MM.1S (cell line): Measurements from ENCODE around the gene TTLL10.

Source experiments
- DNase-seq: peaks from one replicate; pipeline ENCODE4 v3.0.0-alpha.2; 2015
- H2AFZ ChIP-seq: fragments of 300-600 bp; sonication (generic); 2 replicates; pipeline ENCODE4 v1.6.0; 2016; ENCODE audit warnings: antibody characterized with exemption, low read length
- H3F3A ChIP-seq: fragments of 300-600 bp; sonication (generic); 2 replicates; pipeline ENCODE4 v1.6.1; 2016; ENCODE audit warnings: mild to moderate bottlenecking, antibody characterized with exemption, low read length, moderate library complexity, mixed read lengths; ENCODE audit not compliant: insufficient read depth
- H3K27ac ChIP-seq: fragments of 300-600 bp; sonication (generic); 2 replicates; pipeline ENCODE4 v1.5.1; 2016; ENCODE audit warnings: mild to moderate bottlenecking, low read length
- H3K27me3 ChIP-seq: fragments of 300-600 bp; sonication (generic); replicated peaks from 2 replicates; pipeline ENCODE4 v1.6.0; 2016; ENCODE audit warnings: low read length; ENCODE audit not compliant: insufficient read depth
- H3K36me3 ChIP-seq: fragments of 300-600 bp; sonication (generic); replicated peaks from 2 replicates; pipeline ENCODE4 v1.6.1; 2016; ENCODE audit warnings: mild to moderate bottlenecking, low read length, mixed read lengths; ENCODE audit not compliant: insufficient read depth
- H3K4me1 ChIP-seq: fragments of 300-600 bp; sonication (generic); 2 replicates; pipeline ENCODE4 v1.6.1; 2016; ENCODE audit warnings: low read length, mixed read lengths
- H3K4me2 ChIP-seq: fragments of 300-600 bp; sonication (generic); 2 replicates; pipeline ENCODE4 v1.6.0; 2016; ENCODE audit warnings: low read depth, low read length
- H3K4me3 ChIP-seq: fragments of 300-600 bp; sonication (generic); 2 replicates; pipeline ENCODE4 v1.5.1; 2016; ENCODE audit warnings: low read length, mixed read lengths
- H3K79me2 ChIP-seq: fragments of 300-600 bp; sonication (generic); 2 replicates; pipeline ENCODE4 v1.6.1; 2016; ENCODE audit warnings: mixed run types, low read length, mixed read lengths
- H3K9ac ChIP-seq: fragments of 300-600 bp; sonication (generic); 2 replicates; pipeline ENCODE4 v1.6.1; 2016; ENCODE audit warnings: low read length, mixed read lengths
- H3K9me2 ChIP-seq: fragments of 300-600 bp; sonication (generic); replicated peaks from 2 replicates; pipeline ENCODE4 v1.6.1; 2016; ENCODE audit warnings: mild to moderate bottlenecking, low read length, mixed read lengths; ENCODE audit not compliant: insufficient read depth
- H3K9me3 ChIP-seq: fragments of 300-600 bp; sonication (generic); replicated peaks from 2 replicates; pipeline ENCODE4 v1.6.1; 2016; ENCODE audit warnings: mild to moderate bottlenecking, low read length, mixed read lengths; ENCODE audit not compliant: insufficient read depth
- H4K20me1 ChIP-seq: fragments of 300-600 bp; sonication (generic); 2 replicates; pipeline ENCODE4 v1.6.1; 2016; ENCODE audit warnings: mild to moderate bottlenecking, low read length, moderate library complexity, mixed read lengths; ENCODE audit not compliant: insufficient read depth
- CTCF ChIP-seq: fragments of 300-600 bp; sonication (generic); IDR thresholded peaks from 2 replicates; pipeline ENCODE4 v1.5.1; 2016; ENCODE audit warnings: antibody characterized with exemption, low read length, mixed read lengths
- EZH2 ChIP-seq: fragments of 300-600 bp; sonication (generic); optimal IDR thresholded peaks from 2 replicates; pipeline ENCODE3; 2017; ENCODE audit warnings: low read depth, mild to moderate bottlenecking, antibody characterized with exemption, low read length, mixed read lengths
- EZH2phosphoT487 ChIP-seq: fragments of 300-600 bp; sonication (generic); IDR thresholded peaks from 2 replicates; pipeline ENCODE4 v1.6.1; 2018; ENCODE audit warnings: antibody characterized with exemption, low read length

Gene TTLL10

GRCh38 chr1:1232208-1232795 is 58.6 kb downstream of the TTLL10 start, which contains the start of gene B3GALT6:
B3GALT6 (plus strand) TSS chr1:1232237; CDS start chr1:1232279, 42 bp downstream.
- Histone ChIP-seq H3K4me3 (peak within 1 kb of the TSS; percentile 83), H3K36me3 (peaks cover 5% of the 10 kb centered on the region; the same call in 1 of the 2 replicates), H3K27ac (peak within 1 kb of the TSS; percentile 3; the same call in 1 of the 2 replicates), H3K79me2 (peaks cover 49% of the 10 kb centered on the region), H3K9me3 (no peaks in the 10 kb centered on the region), H3F3A (no peaks in the 10 kb centered on the region), H3K27me3 (peaks cover 2% of the 10 kb centered on the region), H3K4me2 (peak within 1 kb of the TSS; percentile 77), H4K20me1 (no peaks in the 10 kb centered on the region), H2AFZ (peak within 1 kb of the TSS; percentile 19), H3K9ac (peak within 1 kb of the TSS; percentile 72), H3K4me1 (0 out of 2 replicates have a peak, but pooled peaks cover 3% of the 10 kb centered on the region), H3K9me2 (no peaks in the 10 kb centered on the region)
- no peak for TF ChIP-seq EZH2
- TF ChIP-seq EZH2phosphoT487: no peak
- no peak for TF ChIP-seq CTCF
- no peak for DNase-seq

DNA sequence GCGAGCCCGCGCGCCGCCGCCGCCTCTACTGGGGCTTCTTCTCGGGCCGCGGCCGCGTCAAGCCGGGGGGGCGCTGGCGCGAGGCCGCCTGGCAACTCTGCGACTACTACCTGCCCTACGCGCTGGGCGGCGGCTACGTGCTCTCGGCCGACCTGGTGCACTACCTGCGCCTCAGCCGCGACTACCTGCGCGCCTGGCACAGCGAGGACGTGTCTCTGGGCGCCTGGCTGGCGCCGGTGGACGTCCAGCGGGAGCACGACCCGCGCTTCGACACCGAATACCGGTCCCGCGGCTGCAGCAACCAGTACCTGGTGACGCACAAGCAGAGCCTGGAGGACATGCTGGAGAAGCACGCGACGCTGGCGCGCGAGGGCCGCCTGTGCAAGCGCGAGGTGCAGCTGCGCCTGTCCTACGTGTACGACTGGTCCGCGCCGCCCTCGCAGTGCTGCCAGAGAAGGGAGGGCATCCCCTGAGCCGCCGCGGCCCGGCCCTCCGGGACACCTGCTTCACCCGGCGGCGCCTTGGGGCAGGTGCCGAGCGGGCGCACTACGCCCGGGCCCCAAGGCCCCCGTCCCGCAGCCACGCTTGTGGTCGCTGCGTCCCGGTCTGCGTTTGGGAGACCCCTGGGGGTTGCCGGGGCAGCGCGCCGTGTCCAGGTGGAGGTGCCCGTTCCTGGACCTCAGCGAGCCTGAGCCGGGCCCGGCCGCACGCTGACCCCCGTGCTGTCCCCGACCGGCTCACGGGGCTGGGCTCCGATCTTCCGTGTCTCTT is 59.3 kb downstream of the TTLL10 start:
- Histone ChIP-seq H2AFZ (no peak overlapping the region), H3K4me3 (no peak overlapping the region), H3F3A (no peaks in the 10 kb centered on the region), H3K36me3 (peaks cover 5% of the 10 kb centered on the region; the same call in 1 of the 2 replicates), H3K27me3 (peaks cover 8% of the 10 kb centered on the region), H3K4me1 (0 out of 2 replicates have a peak, but pooled peaks cover 3% of the 10 kb centered on the region), H3K79me2 (peaks cover 42% of the 10 kb centered on the region), H3K9me2 (no peaks in the 10 kb centered on the region), H3K9ac (no peak overlapping the region), H3K9me3 (no peaks in the 10 kb centered on the region), H3K4me2 (no peak overlapping the region), H4K20me1 (no peaks in the 10 kb centered on the region), H3K27ac (no peak overlapping the region)
- no peak for DNase-seq
- TF ChIP-seq CTCF (no peak), EZH2 (no peak), EZH2phosphoT487 (no peak)

DNA sequence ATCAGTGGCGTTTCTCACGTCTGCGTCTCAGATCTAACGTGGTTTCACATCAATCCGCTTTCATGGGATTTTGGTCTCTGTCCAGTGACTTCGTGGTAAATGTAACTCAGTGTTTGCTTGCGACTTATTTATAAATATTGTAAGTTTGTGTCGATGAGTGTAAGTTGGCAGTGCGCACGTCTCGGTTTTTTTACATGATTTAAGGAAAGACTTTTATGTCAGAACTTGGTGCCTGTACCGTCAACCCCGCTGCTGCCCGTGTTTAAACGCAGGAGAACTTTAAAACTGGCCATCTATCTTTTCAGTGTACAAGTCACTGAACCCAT is 59.9 kb downstream of the TTLL10 start:
- Histone ChIP-seq H3K9me2 (no peaks in the 10 kb centered on the region), H3K4me2 (no peak overlapping the region), H3K9ac (no peak overlapping the region), H3F3A (no peaks in the 10 kb centered on the region), H3K4me1 (0 out of 2 replicates have a peak, but pooled peaks cover 3% of the 10 kb centered on the region), H3K79me2 (peaks cover 37% of the 10 kb centered on the region), H2AFZ (no peak overlapping the region), H3K36me3 (0 out of 2 replicates have a peak, but pooled peaks cover 1% of the 10 kb centered on the region), H4K20me1 (no peaks in the 10 kb centered on the region), H3K27ac (no peak overlapping the region), H3K27me3 (peaks cover 13% of the 10 kb centered on the region), H3K9me3 (no peaks in the 10 kb centered on the region), H3K4me3 (no peak overlapping the region)
- TF ChIP-seq CTCF (no peak), EZH2 (no peak), EZH2phosphoT487 (no peak)
- DNase-seq: no peak
